Testis (tissue), 3 donors: ENCODE data around the gene LDHAL6A. TPM values are rescaled to one million over a fixed set of nuclear protein-coding genes. Genes with fewer than 3 reads are reported as not detected.

ENCODE experiments used
- DNase-seq: peaks from one replicate; pipeline ENCODE4 v3.0.0-alpha.2; 2019
- H3K27ac ChIP-seq, 2 donors: fragments of 200-600 bp; sonication (generic); one replicate each; pipeline ENCODE4 v1.5.1; 2019
- H3K27me3 ChIP-seq: fragments of 200-600 bp; sonication (generic); one replicate; pipeline ENCODE4 v1.5.1; 2019
- H3K36me3 ChIP-seq: fragments of 200-600 bp; sonication (generic); one replicate; pipeline ENCODE4 v1.5.1; 2017; ENCODE audit warnings: low read depth; ENCODE audit errors: missing control alignments
- H3K4me1 ChIP-seq: fragments of 200-600 bp; sonication (generic); one replicate; pipeline ENCODE4 v1.5.1; 2019
- H3K4me3 ChIP-seq, 2 donors: fragments of 200-600 bp; sonication (generic); one replicate each; pipeline ENCODE4 v1.5.1; 2017 to 2019
- H3K9me3 ChIP-seq: fragments of 200-600 bp; sonication (generic); one replicate; pipeline ENCODE4 v1.5.1; 2017
- POLR2A ChIP-seq: fragments of 450-650 bp; IDR thresholded peaks from one replicate; pipeline ENCODE4 v1.6.1; 2017; ENCODE audit warnings: antibody characterized with exemption, mild to moderate bottlenecking, moderate library complexity
- WGBS, 2 donors: methylation state at CpG; one replicate each; pipeline ENCODE4 v1.1.5; 2018; 5-methylcytosine and 5-hydroxymethylcytosine counted together
- intact Hi-C: fragments of 100-400 bp; cut with DNase I; formaldehyde crosslinking; loops from one replicate; pipeline ENCODE4 v1.15.1; 2023; ENCODE audit warnings: low total_unique reads
- polyA plus RNA-seq: library from polyadenylated mRNA; stranded (reverse); fragments of 350-450 nt; fragmentation: Illumina TruSeq; extraction: RNeasy Lipid Tissue Mini Kit (QIAGEN cat#74804); gene quantifications from one replicate; pipeline ENCODE4 v1.2.3, GENCODE V29; 2014; ENCODE audit warnings: low read depth, low replicate concordance; ENCODE audit not compliant: insufficient read depth
- total RNA-seq, 2 donors: library from RNA; depleted of rRNA; stranded (reverse); fragments of >200 nt; gene quantifications; one replicate each; pipeline ENCODE4 v1.2.3, GENCODE V29; 2016
- TF ChIP-seq, protein P1 (sequence below), 3 experiments: fragments of 450-650 bp in 2 of 3; fragments of 200-600 bp in 1 of 3; sonication (generic) in 1 of 3; IDR thresholded peaks; one replicate each; pipeline ENCODE4 v1.5.1; 2016 to 2019; ENCODE audit warnings: antibody characterized with exemption in 3 of 3, mild to moderate bottlenecking in 2 of 3, moderate library complexity in 1 of 3

LDHAL6A gene
- total and polyA plus RNA-seq, 3 donors from 2014 or later = 2.4 to 13.0 (median 4.7) TPM

DNA sequence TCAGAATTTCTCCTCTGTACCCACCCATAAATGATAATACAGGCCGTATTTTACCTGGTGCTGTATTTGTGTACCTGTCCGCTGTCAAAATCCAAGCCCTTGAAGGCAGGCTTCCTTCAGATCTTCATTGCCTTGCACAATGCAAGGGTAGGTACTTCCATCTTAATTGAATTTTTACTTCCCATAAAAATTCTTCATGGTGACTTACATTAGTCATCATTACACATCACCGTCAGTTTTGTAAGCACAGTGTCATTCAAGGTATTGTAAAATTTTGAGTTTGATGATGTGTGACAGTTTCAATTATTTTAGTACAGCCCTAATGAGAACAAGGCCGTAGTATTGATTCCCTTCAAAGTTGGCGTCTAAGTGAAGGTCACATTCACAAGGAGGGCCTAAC, 71.9 kb downstream of the LDHAL6A start:
- TF ChIP-seq POLR2A = no peak
- TF ChIP-seq, protein P1, sequence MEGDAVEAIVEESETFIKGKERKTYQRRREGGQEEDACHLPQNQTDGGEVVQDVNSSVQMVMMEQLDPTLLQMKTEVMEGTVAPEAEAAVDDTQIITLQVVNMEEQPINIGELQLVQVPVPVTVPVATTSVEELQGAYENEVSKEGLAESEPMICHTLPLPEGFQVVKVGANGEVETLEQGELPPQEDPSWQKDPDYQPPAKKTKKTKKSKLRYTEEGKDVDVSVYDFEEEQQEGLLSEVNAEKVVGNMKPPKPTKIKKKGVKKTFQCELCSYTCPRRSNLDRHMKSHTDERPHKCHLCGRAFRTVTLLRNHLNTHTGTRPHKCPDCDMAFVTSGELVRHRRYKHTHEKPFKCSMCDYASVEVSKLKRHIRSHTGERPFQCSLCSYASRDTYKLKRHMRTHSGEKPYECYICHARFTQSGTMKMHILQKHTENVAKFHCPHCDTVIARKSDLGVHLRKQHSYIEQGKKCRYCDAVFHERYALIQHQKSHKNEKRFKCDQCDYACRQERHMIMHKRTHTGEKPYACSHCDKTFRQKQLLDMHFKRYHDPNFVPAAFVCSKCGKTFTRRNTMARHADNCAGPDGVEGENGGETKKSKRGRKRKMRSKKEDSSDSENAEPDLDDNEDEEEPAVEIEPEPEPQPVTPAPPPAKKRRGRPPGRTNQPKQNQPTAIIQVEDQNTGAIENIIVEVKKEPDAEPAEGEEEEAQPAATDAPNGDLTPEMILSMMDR (IDR thresholded peaks at IDR 0.05) = no peak
- no peaks in the 10 kb centered on the region for H3K36me3 ChIP-seq
- DNase-seq = no peak
- no peaks in the 10 kb centered on the region for H3K27me3 ChIP-seq
- H3K27ac ChIP-seq = peak overlapping the region; percentile 91 to 94
- peaks cover 5% of the 10 kb centered on the region for H3K4me1 ChIP-seq
- H3K4me3 ChIP-seq = peak overlapping the region; percentile 90 to 94
- no peaks in the 10 kb centered on the region for H3K9me3 ChIP-seq
- intact Hi-C loops = no loop called here
- WGBS, 2 donors = 13 to 24% methylated on average over 5 of the region's 5 CpGs

Other genes starting within 250 kb of the LDHAL6A start
- gene SAA4, start 219.1 kb upstream of the LDHAL6A start, total RNA-seq = not detected
- 0.84 TPM for gene SAA4, start 219.1 kb upstream of the LDHAL6A start, polyA plus RNA-seq
- 1 to 10 TPM; 1.7 to 2.4 TPM for gene SAA2, start 207.2 kb upstream of the LDHAL6A start, total RNA-seq
- gene SAA2, start 207.2 kb upstream of the LDHAL6A start, polyA plus RNA-seq = 2.1 TPM
- gene SAA1, start 189.6 kb upstream of the LDHAL6A start, total RNA-seq = not detected
- 6.2 TPM for gene SAA1, start 189.6 kb upstream of the LDHAL6A start, polyA plus RNA-seq
- gene HPS5, start 133.7 kb upstream of the LDHAL6A start, total RNA-seq = 100 to 1,000 TPM in 1 of 2 donors, 10 to 100 TPM in 1; 97.7 to 111 TPM
- 44.0 TPM for gene HPS5, start 133.7 kb upstream of the LDHAL6A start, polyA plus RNA-seq
- gene GTF2H1, start 133.3 kb upstream of the LDHAL6A start, total RNA-seq = 100 to 1,000 TPM; 103 to 111 TPM
- 79.2 TPM for gene GTF2H1, start 133.3 kb upstream of the LDHAL6A start, polyA plus RNA-seq
- 100 to 1,000 TPM; 155 to 174 TPM for gene LDHA, start 61.3 kb upstream of the LDHAL6A start, total RNA-seq
- gene LDHA, start 61.3 kb upstream of the LDHAL6A start, polyA plus RNA-seq = 353 TPM
- gene LDHC, start 43.5 kb upstream of the LDHAL6A start, total RNA-seq = 100 to 1,000 TPM; 115 to 135 TPM
- 815 TPM for gene LDHC, start 43.5 kb upstream of the LDHAL6A start, polyA plus RNA-seq
- gene TSG101, start 71.1 kb downstream of the LDHAL6A start, total RNA-seq = 10 to 100 TPM; 92.6 to 95.1 TPM
- 161 TPM for gene TSG101, start 71.1 kb downstream of the LDHAL6A start, polyA plus RNA-seq
- 10 to 100 TPM; 21.9 to 25.7 TPM for gene UEVLD, start 132.9 kb downstream of the LDHAL6A start, total RNA-seq
- gene UEVLD, start 132.9 kb downstream of the LDHAL6A start, polyA plus RNA-seq = 15.1 TPM
- 100 to 1,000 TPM in 1 of 2 donors, 10 to 100 TPM in 1; 72.3 to 202 TPM for gene MISFA, start 143.9 kb downstream of the LDHAL6A start, total RNA-seq
- gene MISFA, start 143.9 kb downstream of the LDHAL6A start, polyA plus RNA-seq = 483 TPM
- 10 to 100 TPM; 23.9 to 28.2 TPM for gene SPTY2D1, start 178.5 kb downstream of the LDHAL6A start, total RNA-seq
- gene SPTY2D1, start 178.5 kb downstream of the LDHAL6A start, polyA plus RNA-seq = 11.5 TPM
- gene TMEM86A, start 242.9 kb downstream of the LDHAL6A start, total RNA-seq = 1 to 10 TPM; 6.1 to 8.3 TPM
- 5.8 TPM for gene TMEM86A, start 242.9 kb downstream of the LDHAL6A start, polyA plus RNA-seq